Measurements from ENCODE around the gene VAMP1. TPM values are rescaled to one million over a fixed set of nuclear protein-coding genes. Genes with fewer than 3 reads are reported as not detected.
"Not testable (repeated sequence)": the region's sequence is repeated elsewhere in the genome, so short reads cannot be mapped to it uniquely, and the experiment has no call there.

Gene VAMP1
- total RNA-seq, 1 donor from 2014 or later: 3.6 TPM

DNA sequence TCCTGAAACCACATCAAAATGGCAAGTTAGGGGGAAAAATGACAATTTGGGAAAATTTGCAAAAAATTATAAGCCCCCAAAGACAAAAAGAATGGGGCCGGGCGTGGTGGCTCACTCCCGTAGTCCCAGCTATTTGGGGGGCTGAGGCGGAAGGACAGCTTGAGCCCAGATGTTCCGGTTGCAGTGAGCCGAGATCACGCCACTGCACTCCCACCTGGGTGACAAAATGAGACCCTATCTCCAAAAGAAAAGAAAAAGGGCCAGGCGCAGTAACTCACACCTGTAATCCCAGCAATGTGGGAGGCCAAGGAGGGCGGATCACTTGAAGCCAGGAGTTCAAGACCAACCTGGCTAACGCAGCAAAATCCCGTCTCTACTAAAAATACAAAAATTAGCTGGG lies 2.0 kb upstream of the VAMP1 start:
- no peak for DNase-seq
- ATAC-seq: no peak
- intact Hi-C loops (cut with micrococcal nuclease): no loop called here

DNA sequence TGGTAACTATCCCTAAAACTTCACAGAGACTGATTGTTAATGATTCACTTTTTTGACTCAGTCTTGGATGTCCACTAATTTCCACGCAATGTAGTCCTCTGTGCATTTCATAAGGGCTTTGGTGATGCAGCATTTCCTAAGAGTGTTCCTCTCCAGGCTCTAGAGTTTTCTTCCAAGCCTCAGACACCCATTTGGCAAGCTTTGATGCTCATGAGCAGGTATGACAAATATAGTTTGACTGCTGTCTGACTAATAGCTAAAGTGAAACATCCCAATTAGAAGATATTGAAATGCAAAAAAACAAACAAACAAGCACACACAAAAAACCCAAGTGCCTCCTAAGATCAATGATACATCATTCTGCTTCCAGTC lies 1.5 kb upstream of the VAMP1 start:
- ATAC-seq (no peak), DNase-seq (no peak)
- intact Hi-C loops (cut with micrococcal nuclease): no loop called here

DNA sequence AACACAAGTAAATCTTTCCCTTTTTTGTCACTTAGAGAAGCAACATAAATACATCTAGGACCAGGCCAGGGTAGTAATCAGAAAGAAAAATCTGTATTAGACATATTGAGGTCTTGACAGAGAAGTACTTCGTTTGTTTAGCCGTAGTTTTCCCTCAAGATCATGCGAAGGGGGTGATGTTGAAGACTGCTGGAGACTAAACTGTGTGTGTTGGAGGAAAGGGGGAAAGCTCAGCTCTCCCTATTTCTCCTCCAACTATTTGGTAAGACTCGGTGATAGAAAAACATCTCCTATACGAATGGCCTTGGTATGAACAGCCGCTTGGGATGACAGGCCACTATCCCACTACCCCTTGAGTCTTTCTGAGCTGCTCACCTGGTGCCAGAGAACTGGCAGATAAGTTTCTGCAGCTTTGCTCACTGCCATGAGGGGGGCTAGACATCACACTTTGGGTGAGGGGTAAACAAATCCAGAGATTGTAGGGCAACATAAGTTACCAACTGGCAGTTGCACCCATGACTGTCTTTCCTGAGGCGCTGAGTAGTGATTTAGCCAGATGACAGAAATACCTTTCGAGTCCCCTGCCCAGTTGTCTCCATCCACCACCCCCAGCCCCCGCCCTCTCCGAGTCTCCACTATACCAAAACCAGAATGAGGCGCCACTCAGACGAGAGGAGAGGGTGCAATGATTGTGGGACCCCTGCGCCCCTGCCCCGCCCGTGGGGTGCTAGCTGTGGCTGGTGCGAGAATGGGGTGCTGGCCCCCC lies 685 bp downstream of the VAMP1 start:
- ATAC-seq (no peak), DNase-seq (no peak)
- intact Hi-C loops (cut with micrococcal nuclease): loop anchor here (5.0 kb wide), 1 partner anchor 47 kb away; no protein-coding TSS in a partner anchor

DNA sequence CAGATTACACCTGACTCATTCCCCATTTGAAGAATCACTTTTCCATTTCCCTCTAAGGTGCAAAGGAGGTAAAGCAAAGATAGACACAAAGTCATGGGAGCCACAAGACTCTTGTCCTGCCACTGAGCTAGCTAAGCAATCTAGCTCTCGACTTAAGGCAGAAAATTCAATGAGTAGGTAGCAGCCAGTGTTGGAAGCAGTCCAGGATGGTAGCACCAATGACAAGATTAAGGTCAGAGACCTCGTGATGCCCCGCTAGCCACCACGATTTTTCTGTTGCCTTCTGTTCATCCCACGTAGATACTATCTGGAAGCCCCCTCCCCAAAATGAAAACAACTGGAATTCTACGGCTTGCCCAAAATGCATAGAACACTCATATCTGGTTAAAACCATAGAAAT lies 1.4 kb downstream of the VAMP1 start:
- no peak for ATAC-seq
- intact Hi-C loops (cut with micrococcal nuclease): loop anchor here (5.0 kb wide), 1 partner anchor 47 kb away; no protein-coding TSS in a partner anchor
- DNase-seq: no peak

DNA sequence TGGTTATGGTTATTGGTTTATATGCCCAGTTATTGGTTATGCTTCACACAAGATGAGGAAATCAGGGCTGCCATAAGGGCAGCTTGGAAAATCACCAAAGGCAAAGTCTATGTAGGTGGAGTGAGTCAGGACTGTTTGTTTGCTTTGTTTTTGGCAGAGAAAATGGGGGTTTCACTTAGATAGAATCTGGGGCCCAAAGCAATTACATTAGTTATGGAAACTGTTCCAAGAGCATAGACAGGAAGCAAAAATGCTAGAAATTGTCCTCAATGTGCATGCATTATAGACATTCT lies 2.2 kb downstream of the VAMP1 start:
- DNase-seq (no peak), ATAC-seq (no peak)
- intact Hi-C loops (cut with micrococcal nuclease): loop anchor here (5.0 kb wide), 1 partner anchor 46 kb away; no protein-coding TSS in a partner anchor

DNA sequence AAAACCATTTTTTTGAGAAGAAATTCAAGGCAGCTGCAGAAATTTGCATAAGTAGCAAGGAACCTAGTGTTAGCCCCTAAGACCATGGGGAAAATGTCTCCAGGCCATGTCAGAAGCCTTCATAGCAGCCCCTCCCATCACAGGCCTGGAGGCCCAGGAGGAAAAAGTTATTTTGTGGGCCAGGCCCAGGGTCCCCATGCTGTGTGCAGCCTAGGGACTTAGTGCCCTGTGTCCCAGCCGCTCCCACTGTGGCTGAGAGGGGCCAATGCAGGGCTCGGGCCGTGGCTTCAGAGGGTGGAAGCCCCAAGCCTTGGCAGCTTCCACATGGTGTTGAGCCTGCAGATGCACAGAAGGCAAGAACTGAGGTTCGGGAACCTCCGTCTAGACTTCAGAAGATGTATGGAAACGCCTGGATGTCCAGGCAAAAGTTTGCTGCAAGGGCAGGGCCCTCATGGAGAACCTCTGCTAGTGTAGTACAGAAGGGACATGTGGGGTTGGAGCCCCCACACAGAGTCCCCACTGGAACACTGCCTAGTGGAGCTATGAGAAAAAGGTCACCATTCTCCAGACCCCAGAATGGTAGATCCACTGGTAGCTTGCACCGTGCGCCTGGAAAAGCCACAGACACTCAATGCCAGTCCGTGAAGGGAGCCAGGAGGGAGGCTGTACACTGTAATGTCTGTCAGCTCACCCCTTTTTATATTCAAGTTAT lies 2.8 kb downstream of the VAMP1 start:
- not testable (repeated sequence) for DNase-seq, ATAC-seq
- intact Hi-C loops (cut with micrococcal nuclease): loop anchor here (5.0 kb wide), 1 partner anchor 45 kb away; no protein-coding TSS in a partner anchor

DNA sequence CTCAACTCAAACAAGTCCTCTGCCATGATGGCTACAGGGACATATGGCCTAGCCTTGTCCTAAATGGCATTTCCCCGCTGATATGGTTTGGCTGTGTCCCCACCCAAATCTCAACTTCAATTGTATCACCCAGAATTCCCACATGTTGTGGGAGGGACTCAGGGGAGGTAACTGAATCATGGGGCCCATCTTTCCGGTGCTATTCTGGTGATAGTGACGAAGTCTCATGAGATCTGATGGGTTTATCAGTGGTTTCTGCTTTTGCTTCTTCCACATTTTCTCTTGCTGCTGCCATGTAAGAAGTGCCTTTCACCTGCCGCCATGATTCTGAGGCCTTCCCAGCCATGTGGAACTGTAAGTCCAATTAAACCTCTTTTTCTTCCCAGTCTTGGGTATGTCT lies 3.7 kb downstream of the VAMP1 start:
- DNase-seq, ATAC-seq: not testable (repeated sequence)
- intact Hi-C loops (cut with micrococcal nuclease): loop anchor here (5.0 kb wide), 1 partner anchor 44 kb away; no protein-coding TSS in a partner anchor

DNA sequence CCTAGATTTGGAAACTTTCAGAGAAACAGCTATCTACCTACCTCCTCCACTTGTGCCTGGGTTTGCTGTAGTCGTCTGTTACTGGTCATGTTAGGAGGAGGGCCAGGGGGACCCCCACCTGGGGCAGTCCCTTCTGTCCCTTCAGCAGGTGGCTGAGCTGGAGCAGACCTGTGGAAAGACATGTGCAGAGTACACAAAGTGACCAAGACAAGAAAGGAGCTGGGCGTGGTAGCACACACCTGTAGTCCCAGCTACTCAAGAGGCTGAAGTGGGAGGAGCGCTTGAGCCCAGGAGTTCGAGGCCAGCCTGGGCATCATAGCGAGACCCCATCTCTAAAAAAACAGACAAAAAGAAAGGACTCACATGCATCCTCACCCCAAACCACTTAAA lies 4.3 kb downstream of the VAMP1 start:
- ATAC-seq: no peak
- DNase-seq: no peak
- intact Hi-C loops (cut with micrococcal nuclease): loop anchor here (5.0 kb wide), 1 partner anchor 44 kb away; no protein-coding TSS in a partner anchor

DNA sequence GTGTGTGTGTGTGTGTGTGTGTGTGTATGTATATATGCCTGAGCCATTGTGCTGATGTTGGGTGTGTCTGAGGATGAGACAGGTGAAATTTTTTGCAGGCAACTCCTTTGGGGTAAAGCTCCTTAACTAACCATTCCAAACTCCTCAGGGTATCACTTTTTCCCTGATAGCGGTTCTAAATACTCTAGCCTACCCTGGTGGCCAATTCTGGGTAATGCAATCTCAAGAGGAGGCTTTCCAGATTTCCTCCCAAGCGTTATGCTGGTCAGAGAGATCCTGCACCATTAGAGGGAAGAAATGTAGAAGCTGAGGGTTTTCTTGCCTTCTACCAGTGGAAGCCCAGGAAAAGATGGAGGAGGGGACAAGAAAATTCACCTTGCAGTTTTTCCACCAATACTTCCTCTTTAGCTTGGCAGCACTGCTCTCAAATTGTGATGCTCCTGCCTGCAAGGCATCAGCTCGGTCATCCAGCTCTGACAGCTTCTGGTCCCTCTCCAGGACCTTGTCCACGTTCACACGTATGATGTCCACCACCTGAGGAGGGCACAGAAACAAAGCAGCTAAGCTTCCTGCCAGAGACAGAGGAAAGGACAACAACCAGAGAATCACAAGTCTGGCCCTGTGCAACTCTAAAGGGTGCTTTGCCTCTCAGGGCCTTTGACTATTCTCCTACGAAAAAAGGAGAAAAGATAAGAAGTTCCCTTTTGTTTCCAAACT lies 4.9 kb downstream of the VAMP1 start:
- DNase-seq (no peak), ATAC-seq (peak; percentile 25)
- intact Hi-C loops (cut with micrococcal nuclease): loop anchor here (5.0 kb wide), 1 partner anchor 43 kb away; no protein-coding TSS in a partner anchor

DNA sequence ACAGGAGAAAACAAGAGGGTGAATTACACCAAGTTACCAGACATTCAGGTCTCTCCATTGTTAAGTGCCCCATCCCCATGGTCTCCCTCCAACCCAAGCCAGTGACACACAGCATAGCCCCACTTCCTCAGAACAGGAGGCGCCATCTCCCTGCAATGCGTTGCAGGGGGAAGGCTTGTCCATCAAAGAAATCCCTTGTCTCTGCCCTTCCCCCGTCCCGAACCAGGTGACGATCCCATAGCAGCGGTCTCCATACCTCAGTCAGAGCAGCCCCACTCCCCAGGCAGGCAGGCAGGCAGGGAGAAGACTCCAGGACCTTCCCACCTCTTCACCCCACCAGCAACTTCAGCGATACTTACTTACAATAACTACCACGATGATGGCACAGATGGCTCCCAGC lies 5.9 kb downstream of the VAMP1 start:
- no peak for DNase-seq
- intact Hi-C loops (cut with micrococcal nuclease): no loop called here
- no peak for ATAC-seq

DNA sequence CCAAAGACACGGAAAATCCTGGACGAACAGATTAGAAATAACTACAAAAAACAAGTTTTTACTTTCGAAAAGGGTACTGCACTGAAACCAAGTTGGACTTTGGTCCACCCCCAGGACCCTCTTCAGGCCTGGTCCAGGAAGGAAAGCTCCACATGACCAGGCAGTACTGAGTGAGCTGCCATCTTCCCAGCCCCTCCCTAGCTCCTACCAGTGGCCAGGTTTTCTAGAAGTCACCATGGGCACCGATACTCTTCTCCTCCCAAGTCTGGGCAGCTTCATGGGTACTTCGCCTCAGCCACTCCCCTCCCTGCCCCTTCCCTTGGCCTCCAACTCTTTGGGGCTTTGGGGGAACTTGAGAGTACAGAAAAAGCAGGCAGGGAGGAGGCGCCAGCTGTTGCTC lies 6.6 kb downstream of the VAMP1 start:
- intact Hi-C loops (cut with micrococcal nuclease): no loop called here

DNA sequence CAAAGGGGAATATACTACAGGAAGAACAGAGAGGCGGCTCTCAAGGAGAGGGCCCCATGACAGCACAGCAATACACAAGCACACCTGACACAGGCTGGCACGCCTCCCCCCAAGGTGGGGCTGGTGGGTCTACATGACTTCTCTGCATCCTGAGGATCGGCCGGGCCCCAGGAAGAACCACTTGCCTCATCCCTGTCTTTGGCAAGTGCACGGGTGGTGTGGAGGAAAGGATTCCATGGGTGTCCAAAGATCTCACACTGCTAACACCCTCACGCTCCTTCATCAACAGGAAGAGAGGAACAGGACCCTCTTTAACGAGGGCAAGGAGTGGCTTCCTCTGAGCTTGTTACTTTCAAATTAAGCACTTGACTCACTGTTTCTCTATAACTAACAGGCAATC lies 7.3 kb downstream of the VAMP1 start:
- ATAC-seq: no peak
- no peak for DNase-seq
- intact Hi-C loops (cut with micrococcal nuclease): no loop called here

More for the DNA sequence above, 6.6 kb downstream of the VAMP1 start:
- no peak for ATAC-seq
- DNase-seq: no peak

DNA sequence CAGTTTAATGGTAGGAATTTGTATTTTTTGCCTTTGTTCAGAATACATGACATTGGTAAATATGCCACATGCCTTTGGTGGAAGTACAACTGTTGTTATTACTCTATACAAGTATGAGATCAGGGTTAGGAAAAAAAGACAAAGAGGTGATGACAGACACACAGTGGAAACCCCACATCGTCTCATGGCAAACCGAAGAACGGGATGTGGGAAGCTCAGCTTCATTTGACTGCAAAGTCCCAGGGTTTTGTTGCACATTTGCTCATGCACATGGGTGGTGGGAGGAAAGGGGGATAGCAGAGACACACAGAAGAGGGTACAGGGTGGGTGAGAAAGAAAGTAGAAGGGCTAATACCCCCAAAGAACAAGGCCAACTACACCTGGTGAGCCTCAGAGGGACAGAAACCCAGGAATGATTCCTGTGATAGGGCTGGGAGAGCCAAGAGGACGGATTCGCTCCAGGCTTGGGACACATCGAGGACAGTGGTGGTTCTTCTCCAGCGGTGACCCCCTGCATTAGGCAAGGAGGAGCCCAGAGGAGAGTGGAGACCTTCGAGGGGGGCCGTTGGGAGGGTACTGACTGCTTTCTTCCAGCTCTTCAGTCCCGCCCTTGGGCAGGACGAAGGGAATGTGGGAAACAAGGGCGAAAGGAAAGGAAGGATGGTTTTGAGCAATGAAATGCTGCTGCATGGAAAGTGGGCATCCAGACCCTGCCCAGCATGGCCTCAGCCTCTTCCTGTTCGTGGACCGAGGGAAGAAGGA lies 8.1 kb downstream of the VAMP1 start:
- DNase-seq: no peak
- intact Hi-C loops (cut with micrococcal nuclease): no loop called here
- no peak for ATAC-seq

DNA sequence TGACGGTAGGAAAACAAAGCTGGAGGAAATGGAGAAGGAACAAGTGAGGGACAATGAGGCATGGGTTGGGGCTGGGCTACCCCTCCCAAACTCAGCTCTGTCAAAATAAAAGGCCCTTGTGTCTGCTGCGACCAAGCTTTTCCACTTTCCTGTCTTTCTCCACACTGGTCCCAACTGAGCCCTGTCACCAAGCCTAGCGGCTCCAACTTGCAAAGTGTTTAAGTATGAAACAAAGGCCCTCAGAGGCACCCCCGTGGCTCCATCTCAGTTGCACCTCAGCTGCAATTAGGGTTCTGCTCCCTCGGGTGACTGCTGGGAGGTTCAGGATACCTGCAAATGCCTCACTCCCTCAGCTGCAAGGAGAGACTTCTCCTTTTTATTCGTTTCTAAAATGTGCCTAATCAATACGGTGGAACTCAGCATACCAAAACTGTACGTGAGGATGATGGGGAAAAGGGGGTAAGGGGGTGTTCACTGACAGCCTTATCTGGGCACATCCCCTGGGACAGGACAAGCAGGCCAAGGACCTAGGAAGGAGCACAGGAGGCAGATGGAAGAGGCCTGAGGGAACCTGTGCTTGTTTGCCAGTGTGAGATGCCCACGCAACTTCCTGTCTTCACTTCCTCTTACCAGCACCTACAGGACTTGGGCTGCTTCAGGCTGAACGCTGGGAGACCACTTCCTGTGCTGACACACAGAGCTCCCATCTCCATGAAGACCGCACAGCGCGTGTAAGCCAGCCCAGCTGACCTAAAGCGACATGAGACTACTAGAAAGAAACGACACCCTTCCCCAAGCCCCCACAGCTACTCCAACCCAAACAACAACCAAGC lies 8.9 kb downstream of the VAMP1 start:
- intact Hi-C loops (cut with micrococcal nuclease): no loop called here
- ATAC-seq (peak; percentile 21), DNase-seq (peak; percentile 43)

DNA sequence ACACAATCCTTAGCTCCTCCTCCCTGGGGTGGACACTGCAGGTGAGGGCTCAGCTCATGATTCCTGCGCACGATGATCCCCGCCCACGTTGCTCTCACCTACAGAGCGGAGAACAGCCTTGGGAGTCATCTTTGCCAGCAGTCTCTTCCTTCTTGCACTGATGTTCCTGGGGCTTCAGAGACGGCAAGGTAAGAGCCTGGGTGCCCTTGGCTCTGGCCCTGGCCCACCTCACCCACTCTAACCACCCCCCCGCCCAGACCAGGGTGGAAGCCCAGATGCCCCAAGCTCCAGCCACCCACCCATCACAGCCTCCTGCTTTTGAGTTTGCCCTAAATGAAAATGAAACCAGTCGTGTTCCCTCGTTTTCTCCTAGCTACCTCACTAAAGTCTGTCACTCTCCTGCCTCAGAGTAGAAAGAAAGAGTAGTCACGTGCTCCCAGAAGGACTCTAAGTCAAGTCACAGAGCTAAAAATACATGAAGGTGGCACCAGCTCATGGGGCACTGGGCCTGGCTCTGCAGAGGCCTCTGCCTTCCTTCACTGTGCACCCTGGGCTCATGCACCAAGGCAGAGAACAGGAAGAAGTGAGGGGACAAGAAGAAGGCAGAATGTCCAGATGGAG lies 9.6 kb downstream of the VAMP1 start:
- DNase-seq: no peak
- intact Hi-C loops (cut with micrococcal nuclease): no loop called here
- ATAC-seq: peak; percentile 78

DNA sequence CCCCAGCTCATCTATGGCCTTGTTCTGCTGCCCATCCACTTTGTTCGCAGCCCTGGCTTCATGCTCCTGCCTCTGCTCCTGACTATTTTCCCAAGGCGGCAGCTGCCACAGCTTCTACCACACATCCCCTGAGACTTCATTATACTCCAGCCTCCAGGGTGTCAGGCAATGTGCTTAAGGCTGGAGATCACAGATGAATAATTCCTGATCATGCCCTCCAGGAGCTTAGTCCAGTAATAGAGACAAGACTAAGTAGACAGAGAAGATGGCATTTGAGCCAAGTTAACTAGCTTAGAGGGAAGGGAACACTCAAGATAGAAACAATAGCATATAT lies 11.5 kb downstream of the VAMP1 start:
- DNase-seq (no peak), ATAC-seq (no peak)
- intact Hi-C loops (cut with micrococcal nuclease): no loop called here

DNA sequence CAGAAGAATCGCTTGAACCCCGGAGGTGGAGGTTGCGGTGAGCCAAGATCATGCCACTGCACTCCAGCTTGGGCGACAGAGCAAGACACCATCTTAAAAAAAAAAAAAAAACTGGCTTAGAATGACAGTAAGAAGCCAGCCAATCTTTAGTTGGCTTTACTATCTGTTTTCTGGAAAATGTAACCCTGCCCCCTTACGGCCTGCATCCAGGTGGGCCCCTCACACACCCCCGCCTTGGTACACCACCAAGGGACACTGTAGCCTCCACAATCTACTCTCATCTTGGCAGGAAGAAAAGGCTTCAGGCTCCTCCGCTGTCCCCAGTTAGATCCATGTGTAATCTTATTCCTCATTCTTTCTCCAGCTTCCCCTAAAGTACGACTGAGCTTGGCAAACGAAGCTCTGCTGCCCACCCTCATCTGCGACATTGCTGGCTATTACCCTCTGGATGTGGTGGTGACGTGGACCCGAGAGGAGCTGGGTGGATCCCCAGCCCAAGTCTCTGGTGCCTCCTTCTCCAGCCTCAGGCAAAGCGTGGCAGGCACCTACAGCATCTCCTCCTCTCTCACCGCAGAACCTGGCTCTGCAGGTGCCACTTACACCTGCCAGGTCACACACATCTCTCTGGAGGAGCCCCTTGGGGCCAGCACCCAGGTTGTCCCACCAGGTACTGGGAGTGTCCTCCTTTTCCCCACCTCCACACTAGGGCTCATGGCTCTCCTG lies 12.0 kb downstream of the VAMP1 start:
- no peak for ATAC-seq
- intact Hi-C loops (cut with micrococcal nuclease): no loop called here
- DNase-seq: no peak

Data from left ventricle myocardium superior (tissue), 1 donor.